Osteoblast (primary cell): ENCODE measurements around the gene ICE1. TPM values are rescaled to one million over a fixed set of nuclear protein-coding genes. Genes with fewer than 3 reads are reported as not detected.

Source experiments
- DNase-seq: peaks from one replicate; pipeline ENCODE4 v3.0.0; 2011; ENCODE audit warnings: low spot score, mixed read lengths; ENCODE audit not compliant: insufficient read length; ENCODE audit errors: missing footprints
- H2AFZ ChIP-seq: 2 replicates; pipeline ENCODE4 v1.6.0; 2011; ENCODE audit warnings: mild to moderate bottlenecking, low read length
- H3K27ac ChIP-seq: 2 replicates; pipeline ENCODE4 v1.5.1; 2011; ENCODE audit warnings: mild to moderate bottlenecking, low read depth, low read length, moderate library complexity
- H3K27me3 ChIP-seq: 2 replicates; pipeline ENCODE4 v1.6.0; 2012; ENCODE audit warnings: mild to moderate bottlenecking, control low read depth, inconsistent platforms, low read length, moderate library complexity; ENCODE audit not compliant: insufficient read depth
- H3K36me3 ChIP-seq: 2 replicates; pipeline ENCODE4 v1.5.1; 2011; ENCODE audit warnings: mild to moderate bottlenecking, low read length, control low read depth, moderate library complexity; ENCODE audit not compliant: insufficient read depth
- H3K4me1 ChIP-seq: 2 replicates; pipeline ENCODE4 v1.5.1; 2011; ENCODE audit warnings: mild to moderate bottlenecking, low read length, control low read depth, moderate library complexity; ENCODE audit not compliant: insufficient read depth
- H3K4me2 ChIP-seq: 2 replicates; pipeline ENCODE4 v1.6.0; 2011; ENCODE audit warnings: mild to moderate bottlenecking, low read length; ENCODE audit not compliant: insufficient read depth
- H3K4me3 ChIP-seq: fragments of 200-600 bp; sonication (generic); 3 replicates; pipeline ENCODE4 v1.5.1; 2012; ENCODE audit warnings: mild to moderate bottlenecking, low read length, inconsistent platforms; ENCODE audit not compliant: insufficient read depth
- H3K79me2 ChIP-seq: 2 replicates; pipeline ENCODE4 v1.6.0; 2012; ENCODE audit warnings: mild to moderate bottlenecking, low read length, control low read depth, inconsistent platforms; ENCODE audit not compliant: insufficient read depth
- H3K9me3 ChIP-seq: 2 replicates; pipeline ENCODE4 v1.5.1; 2011; ENCODE audit warnings: low read depth, low read length, control low read depth
- H4K20me1 ChIP-seq: 2 replicates; pipeline ENCODE4 v1.6.0; 2012; ENCODE audit warnings: mild to moderate bottlenecking, low read length, control low read depth; ENCODE audit not compliant: insufficient read depth
- total RNA-seq: library from RNA; depleted of rRNA; stranded (reverse); fragments of >200 nt; gene quantifications from 2 replicates; pipeline ENCODE4 v1.2.3, GENCODE V29; 2012
- TF ChIP-seq, protein P1 (sequence below): IDR thresholded peaks from 2 replicates; pipeline ENCODE4 v1.5.1; 2011; ENCODE audit warnings: mild to moderate bottlenecking, low read depth, low read length, moderate library complexity; ENCODE audit errors: extremely low read depth

ICE1 gene
- total RNA-seq, 1 donor = 34.0 TPM

- no peaks in the 10 kb centered on the region for H3K27me3 ChIP-seq
- H3K27ac ChIP-seq = peak overlapping the region; percentile 99
- DNase-seq = peak; percentile 67
- H3K36me3 ChIP-seq = peaks cover 6% of the 10 kb centered on the region
- peak overlapping the region; percentile 59 for H2AFZ ChIP-seq
- peaks cover 54% of the 10 kb centered on the region for H3K79me2 ChIP-seq
- H3K4me2 ChIP-seq = peak overlapping the region; percentile 90
- TF ChIP-seq, protein P1, sequence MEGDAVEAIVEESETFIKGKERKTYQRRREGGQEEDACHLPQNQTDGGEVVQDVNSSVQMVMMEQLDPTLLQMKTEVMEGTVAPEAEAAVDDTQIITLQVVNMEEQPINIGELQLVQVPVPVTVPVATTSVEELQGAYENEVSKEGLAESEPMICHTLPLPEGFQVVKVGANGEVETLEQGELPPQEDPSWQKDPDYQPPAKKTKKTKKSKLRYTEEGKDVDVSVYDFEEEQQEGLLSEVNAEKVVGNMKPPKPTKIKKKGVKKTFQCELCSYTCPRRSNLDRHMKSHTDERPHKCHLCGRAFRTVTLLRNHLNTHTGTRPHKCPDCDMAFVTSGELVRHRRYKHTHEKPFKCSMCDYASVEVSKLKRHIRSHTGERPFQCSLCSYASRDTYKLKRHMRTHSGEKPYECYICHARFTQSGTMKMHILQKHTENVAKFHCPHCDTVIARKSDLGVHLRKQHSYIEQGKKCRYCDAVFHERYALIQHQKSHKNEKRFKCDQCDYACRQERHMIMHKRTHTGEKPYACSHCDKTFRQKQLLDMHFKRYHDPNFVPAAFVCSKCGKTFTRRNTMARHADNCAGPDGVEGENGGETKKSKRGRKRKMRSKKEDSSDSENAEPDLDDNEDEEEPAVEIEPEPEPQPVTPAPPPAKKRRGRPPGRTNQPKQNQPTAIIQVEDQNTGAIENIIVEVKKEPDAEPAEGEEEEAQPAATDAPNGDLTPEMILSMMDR = no peak
- no peaks in the 10 kb centered on the region for H3K9me3 ChIP-seq
- peaks cover 45% of the 10 kb centered on the region for H3K4me1 ChIP-seq
- peak overlapping the region; percentile 88 for H3K4me3 ChIP-seq
- peaks cover 40% of the 10 kb centered on the region for H4K20me1 ChIP-seq
These were observed 490 bp downstream of the ICE1 start for GRCh38 chr5:5422819-5423515.

GRCh38 chr5:5423586-5423985 is 1.1 kb downstream of the ICE1 start:
- Histone ChIP-seq H4K20me1 (peaks cover 42% of the 10 kb centered on the region), H3K4me3 (peak overlapping the region; percentile 88), H3K4me2 (peak overlapping the region; percentile 90), H3K9me3 (no peaks in the 10 kb centered on the region), H3K4me1 (peaks cover 44% of the 10 kb centered on the region), H3K27ac (peak overlapping the region; percentile 99), H2AFZ (no peak overlapping the region), H3K27me3 (no peaks in the 10 kb centered on the region), H3K79me2 (peaks cover 60% of the 10 kb centered on the region), H3K36me3 (peaks cover 6% of the 10 kb centered on the region)
- TF ChIP-seq, protein P1 = no peak
- DNase-seq = no peak

DNA sequence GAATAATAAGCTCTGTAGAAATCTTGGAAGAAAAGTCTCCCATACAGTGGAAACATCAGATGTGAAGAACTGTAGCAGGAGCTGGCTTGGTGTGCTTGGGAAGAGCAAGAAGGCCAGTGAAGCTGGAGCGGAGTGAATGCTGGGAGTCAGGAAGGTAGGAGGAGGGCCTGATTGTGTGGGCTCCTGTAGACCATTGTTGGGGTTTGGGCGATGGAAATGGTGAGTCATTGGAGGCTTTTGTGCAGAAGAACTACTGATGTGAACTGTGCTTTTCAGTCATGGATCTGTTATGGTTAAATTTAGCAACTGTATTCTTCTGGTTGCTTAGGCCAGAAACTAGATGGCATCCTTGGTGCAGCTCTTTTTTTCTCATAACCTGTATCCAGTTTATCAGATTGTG is 2.3 kb downstream of the ICE1 start:
- peak overlapping the region; percentile 90 for H3K4me2 ChIP-seq
- peaks cover 6% of the 10 kb centered on the region for H3K36me3 ChIP-seq
- DNase-seq = no peak
- no peak overlapping the region for H3K27ac ChIP-seq
- TF ChIP-seq, protein P1 = no peak
- peaks cover 35% of the 10 kb centered on the region for H3K4me1 ChIP-seq
- peaks cover 72% of the 10 kb centered on the region for H3K79me2 ChIP-seq
- H4K20me1 ChIP-seq = peaks cover 45% of the 10 kb centered on the region
- no peaks in the 10 kb centered on the region for H3K27me3 ChIP-seq
- no peak overlapping the region for H3K4me3 ChIP-seq
- H2AFZ ChIP-seq = no peak overlapping the region
- no peaks in the 10 kb centered on the region for H3K9me3 ChIP-seq

DNA sequence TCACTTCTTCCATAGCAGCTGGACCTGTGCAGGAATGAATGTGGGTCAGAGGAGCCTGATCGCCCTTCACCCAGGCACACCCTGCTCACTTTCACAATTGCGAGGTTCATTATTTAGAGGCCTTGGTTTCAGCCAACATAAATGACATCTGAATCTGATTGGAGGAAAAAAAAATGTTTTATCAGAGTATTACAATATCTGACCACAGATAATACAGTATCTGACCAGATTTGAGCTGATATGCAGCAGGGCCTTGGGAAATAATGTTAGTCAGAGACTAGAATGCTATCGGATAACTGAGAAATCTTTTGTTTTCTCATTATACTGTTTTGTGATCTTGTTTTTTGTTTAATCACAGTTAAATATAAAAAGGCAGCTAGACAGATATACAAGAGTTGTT is 7.7 kb downstream of the ICE1 start:
- H2AFZ ChIP-seq = no peak overlapping the region
- no peaks in the 10 kb centered on the region for H3K9me3 ChIP-seq
- H3K4me2 ChIP-seq = no peak overlapping the region
- TF ChIP-seq, protein P1 = no peak
- peaks cover 2% of the 10 kb centered on the region for H3K36me3 ChIP-seq
- no peak overlapping the region for H3K4me3 ChIP-seq
- H4K20me1 ChIP-seq = peaks cover 37% of the 10 kb centered on the region
- no peak for DNase-seq
- H3K79me2 ChIP-seq = peaks cover 98% of the 10 kb centered on the region
- peak overlapping the region; percentile 4 for H3K27ac ChIP-seq
- H3K4me1 ChIP-seq = peaks cover 26% of the 10 kb centered on the region
- H3K27me3 ChIP-seq = no peaks in the 10 kb centered on the region
